HCT116 (cell line): Measurements from ENCODE around the gene AFAP1L2. TPM values are rescaled to one million over a fixed set of nuclear protein-coding genes. Genes with fewer than 3 reads are reported as not detected.
A peak's percentile ranks its signal among the peaks of the same experiment; 100 is the strongest.

Experiments used
- ATAC-seq: fragments of 200-7000 bp; cut with Tn5 transposase; 2 replicates; pipeline ENCODE4 v1.9.1; 2020; ENCODE audit warnings: mild to moderate bottlenecking, moderate library complexity
- BruUV-seq: library from RNA; stranded (reverse); fragments of 400-500 nt; replicated peaks from 2 replicates; lab custom pipeline; 2021; lab: Mats Ljungman, UMichigan
- CTCF ChIA-PET: fragments of 300-600 bp; sonication (Branson Sonifier 250); formaldehyde crosslinking; loops from one replicate; lab custom pipeline; 2021; ENCODE audit warnings: antibody characterized with exemption; lab: Charles Lee
- POLR2A ChIA-PET: fragments of 300-600, 350-600 bp; sonication (Branson Sonifier 250); formaldehyde crosslinking; loops from one replicate; lab custom pipeline; 2021; ENCODE audit warnings: antibody characterized with exemption; lab: Charles Lee
- RAD21 ChIA-PET, 2 experiments: fragments of 300-600 bp; sonication (Branson Sonifier 250); formaldehyde crosslinking; loops; one replicate each; lab custom pipeline; 2023; ENCODE audit warnings: low total read pairs in 2 of 2; ENCODE audit not compliant: uncharacterized antibody in 2 of 2, unreplicated experiment in 2 of 2, low non-redundant PET in 1 of 2; lab: Charles Lee
- DNase-seq: peaks from one replicate; pipeline ENCODE4 v3.0.0-alpha.2; 2010; ENCODE audit warnings: low read depth, low spot score
- H2AFZ ChIP-seq: fragments of 200-600 bp; shearing (Covaris generic), sonication (generic); 2 replicates; pipeline ENCODE4 v1.6.1; 2017; ENCODE audit warnings: low read depth, mixed run types, mixed read lengths, antibody characterized with exemption, low read length; ENCODE audit not compliant: poor library complexity, severe bottlenecking
- H3K27ac ChIP-seq: 2 replicates; pipeline ENCODE4 v1.5.1; 2012; ENCODE audit warnings: low read depth, low read length
- H3K27me3 ChIP-seq: fragments of 200-600 bp; sonication (generic); 2 replicates; pipeline ENCODE4 v1.6.1; 2016; ENCODE audit warnings: mixed run types, low read length, mixed read lengths; ENCODE audit not compliant: insufficient read depth
- H3K36me3 ChIP-seq, 2 experiments: fragments of 200-500 bp in 1 of 2; fragments of 200-600 bp in 1 of 2; sonication (Bioruptor generic) in 1 of 2; sonication (generic) in 1 of 2; 2 replicates each; pipeline versions ENCODE4 v1.5.1 to v1.6.1; 2014 to 2016; ENCODE audit warnings: low read length in 2 of 2, inconsistent platforms in 1 of 2, mixed read lengths in 1 of 2, mixed run types in 1 of 2; ENCODE audit not compliant: insufficient read depth in 2 of 2, control insufficient read depth in 1 of 2
- H3K4me1 ChIP-seq, 2 experiments: fragments of 200-600 bp in 1 of 2; sonication (generic) in 1 of 2; 2 replicates each; pipeline versions ENCODE4 v1.5.1 to v1.6.1; 2012 to 2017; ENCODE audit warnings: low read length in 2 of 2, inconsistent platforms in 1 of 2, mild to moderate bottlenecking in 1 of 2, mixed read lengths in 1 of 2, mixed run types in 1 of 2, moderate library complexity in 1 of 2; ENCODE audit not compliant: insufficient read depth in 2 of 2, control insufficient read depth in 1 of 2
- H3K4me2 ChIP-seq: fragments of 200-600 bp; sonication (generic); 2 replicates; pipeline ENCODE4 v1.6.1; 2017; ENCODE audit warnings: mixed run types, low read length, mixed read lengths
- H3K4me3 ChIP-seq, 2 experiments: fragments of 200-600 bp in 1 of 2; sonication (generic) in 1 of 2; replicated peaks in 1 of 2; 2 replicates each; pipeline ENCODE4 v1.5.1; 2011 to 2016; ENCODE audit warnings: low read length in 2 of 2, control low read depth in 1 of 2, low read depth in 1 of 2, mild to moderate bottlenecking in 1 of 2, mixed read lengths in 1 of 2, mixed run types in 1 of 2
- H3K79me2 ChIP-seq: fragments of 200-600 bp; sonication (generic); 2 replicates; pipeline ENCODE4 v1.6.1; 2017; ENCODE audit warnings: mild to moderate bottlenecking, mixed run types, low read length, moderate library complexity, mixed read lengths; ENCODE audit not compliant: insufficient read depth
- H3K9ac ChIP-seq: fragments of 200-600 bp; sonication (generic); 2 replicates; pipeline ENCODE4 v1.6.1; 2016; ENCODE audit warnings: low read length, mixed read lengths
- H3K9me2 ChIP-seq: fragments of 200-600 bp; sonication (generic), shearing (Covaris generic); 2 replicates; pipeline ENCODE4 v1.6.1; 2017; ENCODE audit warnings: mixed run types, mild to moderate bottlenecking, moderate library complexity; ENCODE audit not compliant: insufficient read depth
- H3K9me3 ChIP-seq, 2 experiments: fragments of 200-500 bp in 1 of 2; fragments of 200-600 bp in 1 of 2; sonication (Bioruptor generic) in 1 of 2; sonication (generic) in 1 of 2; 2 replicates each; pipeline ENCODE4 v1.6.1; 2014 to 2017; ENCODE audit warnings: low read length in 2 of 2, mixed read lengths in 2 of 2, inconsistent platforms in 1 of 2, low read depth in 1 of 2, mild to moderate bottlenecking in 1 of 2, mixed run types in 1 of 2, moderate library complexity in 1 of 2; ENCODE audit not compliant: control insufficient read depth in 1 of 2, insufficient read depth in 1 of 2
- H4K20me1 ChIP-seq: fragments of 200-600 bp; sonication (generic), shearing (Covaris generic); 2 replicates; pipeline ENCODE4 v1.6.1; 2017; ENCODE audit warnings: mixed run types, mild to moderate bottlenecking, moderate library complexity; ENCODE audit not compliant: insufficient read depth
- CEBPB ChIP-seq: IDR thresholded peaks from 2 replicates; pipeline ENCODE4 v1.6.1; 2012; ENCODE audit warnings: low read depth
- CTCF ChIP-seq, 3 experiments: fragments of 200-600 bp in 1 of 3; sonication (generic) in 1 of 3; IDR thresholded peaks in 2 of 3; conservative IDR thresholded peaks in 1 of 3; 2 replicates each; pipeline ENCODE4 v1.5.1; 2012 to 2017; ENCODE audit warnings: low read depth in 2 of 3, low read length in 2 of 3, antibody characterized with exemption in 1 of 3, borderline replicate concordance in 1 of 3, control low read depth in 1 of 3, mild to moderate bottlenecking in 1 of 3, mixed read lengths in 1 of 3, mixed run types in 1 of 3, moderate library complexity in 1 of 3; ENCODE audit not compliant: insufficient read depth in 1 of 3
- ELF1 ChIP-seq: IDR thresholded peaks from 2 replicates; pipeline ENCODE4 v1.6.1; 2012; ENCODE audit warnings: low read depth, borderline replicate concordance
- EZH2 ChIP-seq: fragments of 200-600 bp; sonication (generic); IDR thresholded peaks from 2 replicates; pipeline ENCODE4 v1.6.1; 2017; ENCODE audit warnings: antibody characterized with exemption, mixed run types
- EZH2phosphoT487 ChIP-seq: fragments of 200-600 bp; IDR thresholded peaks from 2 replicates; pipeline ENCODE4 v1.6.1; 2018; ENCODE audit warnings: antibody characterized with exemption, borderline replicate concordance
- FOSL1 ChIP-seq: IDR thresholded peaks from 2 replicates; pipeline ENCODE4 v1.6.1; 2012; ENCODE audit warnings: low read depth
- MAX ChIP-seq: IDR thresholded peaks from 2 replicates; pipeline ENCODE4 v1.6.1; 2012
- POLR2A ChIP-seq: IDR thresholded peaks from 2 replicates; pipeline ENCODE4 v1.7.0; 2011; ENCODE audit warnings: borderline replicate concordance; ENCODE audit not compliant: insufficient read depth, insufficient read length; ENCODE audit errors: extremely low read depth
- POLR2AphosphoS5 ChIP-seq: IDR thresholded peaks from 2 replicates; pipeline ENCODE4 v1.6.1; 2011; ENCODE audit warnings: mild to moderate bottlenecking, low read depth, low read length, moderate library complexity
- REST ChIP-seq: IDR thresholded peaks from 2 replicates; pipeline ENCODE4 v1.6.1; 2012; ENCODE audit warnings: low read depth
- SP1 ChIP-seq: IDR thresholded peaks from 2 replicates; pipeline ENCODE4 v1.6.1; 2012; ENCODE audit warnings: low read depth
- SRF ChIP-seq: IDR thresholded peaks from 2 replicates; pipeline ENCODE4 v1.6.1; 2012; ENCODE audit warnings: low read depth
- YY1 ChIP-seq: IDR thresholded peaks from 2 replicates; pipeline ENCODE4 v1.6.1; 2011; ENCODE audit warnings: low read length, low read depth, moderate library complexity, mild to moderate bottlenecking; ENCODE audit not compliant: insufficient replicate concordance; ENCODE audit errors: extremely low read depth
- ZFX ChIP-seq: fragments of 450-650 bp; IDR thresholded peaks from 2 replicates; pipeline ENCODE4 v1.6.1; 2017
- intact Hi-C: fragments of 100-400 bp; cut with micrococcal nuclease; formaldehyde crosslinking; loops from 2 replicates; pipeline ENCODE4 v1.10.0; 2022
- total RNA-seq: library from RNA; stranded (reverse); gene quantifications from one replicate; pipeline ENCODE4 v1.2.1, GENCODE V29; 2021; ENCODE audit not compliant: unreplicated experiment

AFAP1L2 gene
- total RNA-seq, 1 experiment from 2014 or later: 0.93 TPM

GRCh38 chr10:114255227-114255626, 149.1 kb downstream of the AFAP1L2 start:
- POLR2A ChIA-PET: no interaction called here
- no peaks in the 10 kb centered on the region for H3K27me3 ChIP-seq
- no peaks in the 10 kb centered on the region for H3K9me2 ChIP-seq
- no peak overlapping the region for H3K4me3 ChIP-seq
- H2AFZ ChIP-seq: no peak overlapping the region
- BruUV-seq: no TSS peak
- H3K4me2 ChIP-seq: no peak overlapping the region
- no peaks in the 10 kb centered on the region for H4K20me1 ChIP-seq
- H3K36me3 ChIP-seq: no peaks in the 10 kb centered on the region
- no peak for DNase-seq
- TF ChIP-seq CEBPB: no peak
- no peak for TF ChIP-seq ZFX
- no peak for TF ChIP-seq CTCF (IDR thresholded peaks at IDR 0.05 in 2 of 3, conservative IDR thresholded peaks at IDR 0.05 in 1 of 3; ENCODE audit: borderline replicate concordance in 1 of 3, insufficient read depth in 1 of 3, low read depth in 2 of 3, low read length in 2 of 3)
- TF ChIP-seq POLR2A: no peak
- TF ChIP-seq FOSL1: no peak
- TF ChIP-seq YY1: no peak
- ATAC-seq: peak; percentile 46; the same call in 1 of the 2 replicates
- no peaks in the 10 kb centered on the region for H3K79me2 ChIP-seq
- no peak overlapping the region for H3K9ac ChIP-seq
- H3K27ac ChIP-seq: no peak overlapping the region
- RAD21 ChIA-PET: no interaction called here
- intact Hi-C loops: no loop called here
- CTCF ChIA-PET: interaction anchor here (0.6 kb wide), 1 partner anchor 213 kb away, joined by 3 read pairs; no protein-coding TSS in a partner anchor
- H3K9me3 ChIP-seq: no peaks in the 10 kb centered on the region
- no peaks in the 10 kb centered on the region for H3K4me1 ChIP-seq

- ChIA-PET POLR2A (no interaction called here), RAD21 (no interaction called here), CTCF (no interaction called here)
- BruUV-seq: no TSS peak
- Histone ChIP-seq H3K27me3 (no peaks in the 10 kb centered on the region), H3K4me2 (no peak overlapping the region), H2AFZ (no peak overlapping the region), H3K4me3 (no peak overlapping the region), H3K27ac (no peak overlapping the region), H3K9me3 (no peaks in the 10 kb centered on the region), H3K79me2 (no peaks in the 10 kb centered on the region), H3K4me1 (no peaks in the 10 kb centered on the region), H3K9me2 (no peaks in the 10 kb centered on the region), H3K9ac (no peak overlapping the region), H3K36me3 (no peaks in the 10 kb centered on the region), H4K20me1 (no peaks in the 10 kb centered on the region)
- no peak for DNase-seq
- intact Hi-C loops: no loop called here
- peak; percentile 33; the same call in 1 of the 2 replicates for ATAC-seq
- no peak for TF ChIP-seq EZH2phosphoT487
- no peak for TF ChIP-seq POLR2A
- no peak for TF ChIP-seq POLR2AphosphoS5
- TF ChIP-seq SRF: no peak
- no peak for TF ChIP-seq ELF1
- no peak for TF ChIP-seq YY1
- TF ChIP-seq CEBPB: no peak
- no peak for TF ChIP-seq FOSL1
- no peak for TF ChIP-seq REST
- no peak for TF ChIP-seq SP1
- TF ChIP-seq MAX: no peak
- TF ChIP-seq EZH2: no peak
- no peak for TF ChIP-seq ZFX
Measured at GRCh38 chr10:114252883-114253282, 151.4 kb downstream of the AFAP1L2 start.
